ENCODE data around the gene RASAL2. TPM values are rescaled to one million over a fixed set of nuclear protein-coding genes. Genes with fewer than 3 reads are reported as not detected.

Gene RASAL2
- total RNA-seq, 3 donors from 2014 or later: 28.5 to 41.0 (median 40.5) TPM

- H3K4me3 ChIP-seq: no peak overlapping the region
- H3K9me3 ChIP-seq: no peaks in the 10 kb centered on the region
- H3K4me1 ChIP-seq: peaks cover 0 to 8% of the 10 kb centered on the region in 2 donors
- DNase-seq (ENCODE audit: low spot score in 2 of 2): no peak
- no peaks in the 10 kb centered on the region for H3K27me3 ChIP-seq
- no peak overlapping the region for H3K27ac ChIP-seq
- intact Hi-C loops (cut with DNase I; ENCODE audit: low total_unique reads): no loop called here
- no peaks in the 10 kb centered on the region for H3K36me3 ChIP-seq
- TF ChIP-seq POLR2AphosphoS5 (IDR thresholded peaks at IDR 0.05) (no peak), CTCF (IDR thresholded peaks at IDR 0.05) (no peak), POLR2A (IDR thresholded peaks at IDR 0.05) (no peak)
Measured at GRCh38 chr1:178145605-178146004, 51.7 kb downstream of the RASAL2 start.

- Histone ChIP-seq H3K27ac (no peak overlapping the region), H3K4me3 (no peak overlapping the region), H3K9me3 (no peaks in the 10 kb centered on the region), H3K27me3 (no peaks in the 10 kb centered on the region), H3K4me1 (peaks cover 0 to 8% of the 10 kb centered on the region in 2 donors), H3K36me3 (no peaks in the 10 kb centered on the region)
- no peak for TF ChIP-seq CTCF (IDR thresholded peaks at IDR 0.05)
- TF ChIP-seq POLR2A (IDR thresholded peaks at IDR 0.05): no peak
- no peak for TF ChIP-seq POLR2AphosphoS5 (IDR thresholded peaks at IDR 0.05)
- intact Hi-C loops (cut with DNase I; ENCODE audit: low total_unique reads): no loop called here
- DNase-seq (ENCODE audit: low spot score in 2 of 2): no peak
Measured at GRCh38 chr1:178146436-178146835, 52.5 kb downstream of the RASAL2 start.

GRCh38 chr1:178150610-178151009 lies 56.7 kb downstream of the RASAL2 start:
- H3K4me1 ChIP-seq: peaks cover 0 to 8% of the 10 kb centered on the region in 2 donors
- H3K4me3 ChIP-seq: no peak overlapping the region
- intact Hi-C loops (cut with DNase I; ENCODE audit: low total_unique reads): no loop called here
- H3K27me3 ChIP-seq: no peaks in the 10 kb centered on the region
- H3K27ac ChIP-seq: no peak overlapping the region
- H3K9me3 ChIP-seq: no peaks in the 10 kb centered on the region
- no peaks in the 10 kb centered on the region for H3K36me3 ChIP-seq
- TF ChIP-seq POLR2A (IDR thresholded peaks at IDR 0.05) (no peak), CTCF (IDR thresholded peaks at IDR 0.05) (no peak), POLR2AphosphoS5 (IDR thresholded peaks at IDR 0.05) (no peak)
- no peak for DNase-seq (ENCODE audit: low spot score in 2 of 2)

DNA sequence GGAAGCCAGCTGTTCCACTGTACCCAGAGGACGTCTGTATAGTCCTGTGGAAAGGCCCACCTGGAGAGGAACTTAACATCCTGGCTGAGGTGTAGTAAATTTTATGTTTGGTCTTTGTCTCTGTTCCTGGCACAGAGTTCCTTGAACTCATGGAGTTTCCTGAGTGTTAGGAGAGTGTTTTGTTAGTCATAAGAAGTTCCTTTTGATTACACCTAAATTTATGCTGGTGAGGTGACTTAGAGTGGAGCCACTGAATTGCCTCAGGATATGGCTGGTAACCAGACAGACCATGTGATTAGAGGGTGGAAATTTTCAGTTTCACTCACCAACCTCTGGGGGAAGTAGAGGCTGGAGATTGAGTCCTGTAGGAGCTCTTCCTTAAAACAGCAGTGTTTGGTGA lies 57.9 kb downstream of the RASAL2 start:
- H3K27me3 ChIP-seq: no peaks in the 10 kb centered on the region
- no peaks in the 10 kb centered on the region for H3K9me3 ChIP-seq
- no peak overlapping the region for H3K4me3 ChIP-seq
- H3K36me3 ChIP-seq: no peaks in the 10 kb centered on the region
- no peak for DNase-seq (ENCODE audit: low spot score in 2 of 2)
- peak overlapping the region; percentile 6 to 32 for H3K27ac ChIP-seq
- intact Hi-C loops (cut with DNase I; ENCODE audit: low total_unique reads): no loop called here
- no peak for TF ChIP-seq CTCF (IDR thresholded peaks at IDR 0.05)
- TF ChIP-seq POLR2AphosphoS5 (IDR thresholded peaks at IDR 0.05): no peak
- no peak for TF ChIP-seq POLR2A (IDR thresholded peaks at IDR 0.05)
- H3K4me1 ChIP-seq: peaks cover 0 to 8% of the 10 kb centered on the region in 2 donors

DNA sequence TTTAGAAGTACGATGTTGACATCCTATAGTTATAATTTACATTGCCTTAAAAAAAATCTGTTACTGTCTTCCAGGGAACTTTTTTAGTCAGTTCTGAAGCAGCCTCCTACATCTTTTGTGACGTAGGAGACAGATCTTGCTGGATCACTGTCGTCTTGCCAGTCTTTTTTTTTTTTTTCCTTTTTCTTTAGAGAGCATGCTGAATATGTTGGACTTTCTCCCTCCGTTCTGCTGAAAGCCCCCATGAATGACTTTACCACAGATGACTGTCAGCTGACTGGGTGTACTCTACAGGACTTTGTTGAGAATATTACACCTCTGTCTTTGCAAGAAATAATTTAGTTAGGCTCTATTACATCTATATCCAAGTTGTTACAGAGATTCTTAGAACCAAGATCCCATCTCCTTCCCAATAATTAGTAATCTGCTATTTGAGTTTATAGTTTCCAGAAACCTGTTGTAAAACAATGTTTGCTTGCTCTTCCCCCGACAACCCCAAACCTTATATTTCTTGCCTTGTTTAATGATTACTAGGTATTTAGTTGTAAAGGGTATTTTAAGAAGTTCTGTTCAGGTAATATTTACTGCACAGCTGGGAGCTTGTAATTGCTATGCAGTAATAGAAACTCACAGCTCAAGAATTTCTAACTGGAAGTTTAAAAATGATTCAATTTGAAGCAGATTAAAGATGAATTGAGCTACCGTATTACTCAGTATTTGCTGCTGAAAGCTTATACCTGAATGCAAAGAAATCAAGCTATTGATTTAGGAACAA lies 61.8 kb downstream of the RASAL2 start:
- no peaks in the 10 kb centered on the region for H3K27me3 ChIP-seq
- H3K4me3 ChIP-seq: no peak overlapping the region
- no peak overlapping the region for H3K27ac ChIP-seq
- intact Hi-C loops (cut with DNase I; ENCODE audit: low total_unique reads): no loop called here
- H3K4me1 ChIP-seq: no peaks in the 10 kb centered on the region
- no peaks in the 10 kb centered on the region for H3K9me3 ChIP-seq
- H3K36me3 ChIP-seq: no peaks in the 10 kb centered on the region
- no peak for DNase-seq (ENCODE audit: low spot score in 2 of 2)
- TF ChIP-seq POLR2AphosphoS5 (IDR thresholded peaks at IDR 0.05): no peak
- TF ChIP-seq CTCF (IDR thresholded peaks at IDR 0.05): no peak
- TF ChIP-seq POLR2A (IDR thresholded peaks at IDR 0.05): no peak
